ENCODE results near the gene NPDC1. TPM values are rescaled to one million over a fixed set of nuclear protein-coding genes. Genes with fewer than 3 reads are reported as not detected.
A peak's percentile ranks its signal among the peaks of the same experiment; 100 is the strongest.

The NPDC1 gene
- polyA plus RNA-seq, 2 of the 4 experiments (the other 2 are of a cell fraction): 12.7 to 40.6 TPM

DNA sequence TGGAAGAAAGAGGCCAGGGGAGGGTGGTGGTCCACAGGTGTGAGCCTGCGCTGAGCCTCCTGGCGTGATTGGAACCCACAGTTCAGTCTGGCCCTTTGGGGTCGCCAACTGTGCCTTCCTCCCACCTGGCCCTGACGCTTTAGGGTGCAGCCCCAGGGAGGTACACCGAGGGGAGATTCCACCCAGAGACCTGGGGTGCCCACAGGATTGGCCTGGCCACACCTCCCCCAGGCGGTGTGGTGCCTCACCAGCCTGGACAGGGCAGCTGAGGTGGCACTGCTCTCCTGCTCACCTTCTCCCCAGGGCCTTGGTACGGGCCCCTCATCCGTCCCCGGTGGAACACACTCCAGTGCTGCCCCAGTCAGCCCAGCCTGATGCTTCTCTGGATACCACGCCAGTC is 48.6 kb downstream of the NPDC1 start:
- WGBS (ENCODE audit: missing lambda C conversion rate): 83% methylated on average over 10 of the region's 10 CpGs
- ATAC-seq: peak in 1 of 2 experiments; percentile 9; a peak in 3 of 6 replicates
- H3K27ac ChIP-seq: peak overlapping the region; percentile 59 to 84; a peak in 5 of 6 replicates
- H3K4me2 ChIP-seq: peak overlapping the region; percentile 86
- FAIRE-seq: no peak
- ChIA-PET POLR2A (interaction anchor here (1.2 kb wide), 1 partner anchor 32 kb away, joined by 4 read pairs; no protein-coding TSS in a partner anchor), CTCF (interaction anchor here (0.8 to 6.6 kb wide), 5 partner anchors 8 to 66 kb away, joined by 3 to 34 read pairs (median 5); partner anchors contain the start of genes ABCA2 and NPDC1)
- no peak for DNase-seq (ENCODE audit: low read depth in 1 of 2, low spot score in 1 of 2)
- H3K9me3 ChIP-seq: no peaks in the 10 kb centered on the region
- H3K4me3 ChIP-seq: no peak overlapping the region
- H3K4me1 ChIP-seq: peaks cover 50% of the 10 kb centered on the region
- TF ChIP-seq, protein P1, sequence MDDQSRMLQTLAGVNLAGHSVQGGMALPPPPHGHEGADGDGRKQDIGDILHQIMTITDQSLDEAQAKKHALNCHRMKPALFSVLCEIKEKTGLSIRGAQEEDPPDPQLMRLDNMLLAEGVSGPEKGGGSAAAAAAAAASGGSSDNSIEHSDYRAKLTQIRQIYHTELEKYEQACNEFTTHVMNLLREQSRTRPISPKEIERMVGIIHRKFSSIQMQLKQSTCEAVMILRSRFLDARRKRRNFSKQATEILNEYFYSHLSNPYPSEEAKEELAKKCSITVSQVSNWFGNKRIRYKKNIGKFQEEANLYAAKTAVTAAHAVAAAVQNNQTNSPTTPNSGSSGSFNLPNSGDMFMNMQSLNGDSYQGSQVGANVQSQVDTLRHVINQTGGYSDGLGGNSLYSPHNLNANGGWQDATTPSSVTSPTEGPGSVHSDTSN (IDR thresholded peaks at IDR 0.05): peak; percentile 59; the same call in 1 of the 2 replicates
- no peak for TF ChIP-seq SMC3 (IDR thresholded peaks at IDR 0.05)

DNA sequence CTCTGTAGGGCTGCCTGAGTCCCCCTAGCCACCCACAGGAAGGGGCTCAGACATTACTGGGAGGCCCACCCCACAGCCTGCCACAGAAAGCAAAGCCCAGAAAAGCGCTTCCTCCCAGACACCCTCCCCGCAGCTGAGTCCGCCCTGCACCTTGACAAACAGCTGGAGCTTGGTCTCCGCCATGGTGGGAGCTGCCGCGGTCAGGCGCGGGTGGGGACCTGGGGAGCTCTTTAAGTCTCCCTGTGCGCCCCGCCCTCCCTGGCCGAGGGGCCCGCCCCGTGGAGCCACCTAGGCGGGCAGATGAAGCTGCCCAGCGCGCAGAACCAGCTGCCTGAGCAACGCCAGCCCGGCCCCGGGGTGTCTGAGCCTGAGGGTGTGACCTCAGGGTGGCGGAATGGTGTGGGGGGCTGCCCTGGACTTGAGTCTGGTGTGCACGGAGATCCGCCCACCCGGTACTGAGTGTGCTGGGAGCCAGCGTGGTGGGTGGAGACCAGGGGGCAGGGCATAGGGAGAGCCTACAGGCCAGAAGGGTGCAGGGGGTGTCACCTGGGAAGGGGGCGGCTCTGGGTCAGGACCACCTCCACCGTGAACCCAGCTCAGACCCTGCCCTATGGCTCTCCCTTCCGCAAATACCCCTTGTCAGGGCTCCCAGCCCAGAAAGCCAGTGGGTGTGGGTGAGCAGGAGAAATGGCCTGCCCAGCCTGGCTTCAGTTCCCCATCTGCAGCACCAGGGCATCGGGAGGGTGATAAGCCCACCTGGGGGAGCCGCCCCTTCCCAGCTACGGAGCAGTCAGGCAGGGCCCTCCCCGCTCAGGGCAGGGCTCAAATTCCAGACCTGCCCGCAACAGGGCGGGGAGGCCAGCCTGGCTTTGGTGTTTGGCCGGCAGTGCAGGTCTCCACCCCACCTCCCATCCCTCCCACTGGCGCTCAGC is 49.4 kb downstream of the NPDC1 start, which contains the start of gene CLIC3:
Gene CLIC3, minus strand, starts transcription at position 208 of the 932 bp plus-strand sequence. Its CDS starts 25 bp downstream, at position 183.
- Histone ChIP-seq H3K4me1 (peaks cover 47% of the 10 kb centered on the region), H3K27ac (peak within 1 kb of the TSS; percentile 59 to 84), H3K4me2 (peak within 1 kb of the TSS; percentile 86), H3K4me3 (peak within 1 kb of the TSS; percentile 30), H3K9me3 (no peaks in the 10 kb centered on the region)
- DNase-seq (ENCODE audit: low read depth in 1 of 2, low spot score in 1 of 2) (peak; percentile 51 to 54), FAIRE-seq (no peak), ATAC-seq (peak; percentile 26 to 56)
- TF ChIP-seq BHLHE40 (IDR thresholded peaks at IDR 0.05; ENCODE audit: low read depth, low read length) (no peak), JUN (IDR thresholded peaks at IDR 0.05) (peak in 1 of 2 experiments; percentile 44; a peak in 1 of 5 replicates), POLR2A (IDR thresholded peaks at IDR 0.05; ENCODE audit: low read length) (peak; percentile 13; the same call in 1 of the 2 replicates), KDM5A (IDR thresholded peaks at IDR 0.05) (no peak), MAZ (IDR thresholded peaks at IDR 0.05; ENCODE audit: borderline replicate concordance, low read depth, low read length) (no peak)
- TF ChIP-seq, protein P1 (IDR thresholded peaks at IDR 0.05): peak; percentile 57
- TF ChIP-seq, protein P2, sequence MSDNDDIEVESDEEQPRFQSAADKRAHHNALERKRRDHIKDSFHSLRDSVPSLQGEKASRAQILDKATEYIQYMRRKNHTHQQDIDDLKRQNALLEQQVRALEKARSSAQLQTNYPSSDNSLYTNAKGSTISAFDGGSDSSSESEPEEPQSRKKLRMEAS (IDR thresholded peaks at IDR 0.05): 0 out of 2 replicates have a peak, but pooled peaks have one; percentile 12
- CTCF ChIA-PET: interaction anchor here (0.5 to 6.6 kb wide), 10 partner anchors 9 to 154 kb away, joined by 3 to 34 read pairs (median 5); partner anchors contain the start of genes ABCA2, AJM1 and NPDC1
- WGBS (ENCODE audit: missing lambda C conversion rate): 12% methylated on average over 20 of the region's 35 CpGs
- POLR2A ChIA-PET: interaction anchor here (0.7 to 1.7 kb wide), 7 partner anchors 19 to 149 kb away, joined by 3 to 6 read pairs (median 4); partner anchors contain the start of gene TRAF2

DNA sequence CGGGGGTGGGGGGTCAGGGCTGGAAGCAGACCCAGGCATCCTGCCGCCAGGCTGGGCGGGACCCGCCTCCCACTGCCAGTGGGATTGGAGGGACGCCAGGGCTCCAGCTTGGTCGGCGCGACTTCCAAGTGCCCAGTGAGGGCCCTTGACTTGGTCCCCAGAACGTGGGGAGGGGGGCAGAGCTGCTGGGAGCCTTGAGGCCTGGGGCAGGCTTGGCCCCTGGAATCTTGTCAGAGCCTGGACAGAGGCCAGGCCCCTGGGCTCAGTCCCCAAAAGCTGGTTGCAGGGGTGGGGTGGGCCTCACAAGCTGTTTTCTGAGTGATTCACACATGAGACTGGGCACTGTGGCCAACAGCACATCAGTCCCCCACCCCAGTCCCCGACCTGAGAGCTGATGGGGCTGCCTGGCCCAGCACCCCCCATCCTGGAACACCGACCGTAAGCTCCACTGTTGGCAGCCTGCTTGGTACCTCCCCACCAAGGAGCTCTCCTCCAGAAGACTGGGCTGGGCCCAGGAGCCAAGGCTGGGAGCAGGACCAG is 50.1 kb downstream of the NPDC1 start:
- peaks cover 3% of the 10 kb centered on the region; the same call in 1 of the 3 replicates for H3K9me3 ChIP-seq
- 10% methylated on average over 2 of the region's 12 CpGs for WGBS (ENCODE audit: missing lambda C conversion rate)
- DNase-seq (ENCODE audit: low read depth in 1 of 2, low spot score in 1 of 2): no peak
- H3K27ac ChIP-seq: peak overlapping the region; percentile 59 to 84
- ChIA-PET POLR2A (interaction anchor here (0.8 to 1.7 kb wide), 5 partner anchors 18 to 148 kb away, joined by 3 to 6 read pairs (median 4); no protein-coding TSS in a partner anchor), CTCF (interaction anchor here (0.5 to 6.6 kb wide), 9 partner anchors 9 to 153 kb away, joined by 3 to 34 read pairs (median 5); partner anchors contain the start of genes ABCA2, AJM1 and NPDC1)
- peak overlapping the region; percentile 86 for H3K4me2 ChIP-seq
- H3K4me3 ChIP-seq: peak overlapping the region; percentile 30
- TF ChIP-seq SMC3 (IDR thresholded peaks at IDR 0.05) (no peak), MYC (IDR thresholded peaks at IDR 0.05; ENCODE audit: borderline replicate concordance, low read length) (no peak), FOSB (CRISPR knock-in tag; IDR thresholded peaks at IDR 0.05) (no peak), TP53 (CRISPR knock-in tag; IDR thresholded peaks at IDR 0.05) (no peak)
- TF ChIP-seq, protein P1 (IDR thresholded peaks at IDR 0.05): peak; percentile 21
- TF ChIP-seq, protein P3, sequence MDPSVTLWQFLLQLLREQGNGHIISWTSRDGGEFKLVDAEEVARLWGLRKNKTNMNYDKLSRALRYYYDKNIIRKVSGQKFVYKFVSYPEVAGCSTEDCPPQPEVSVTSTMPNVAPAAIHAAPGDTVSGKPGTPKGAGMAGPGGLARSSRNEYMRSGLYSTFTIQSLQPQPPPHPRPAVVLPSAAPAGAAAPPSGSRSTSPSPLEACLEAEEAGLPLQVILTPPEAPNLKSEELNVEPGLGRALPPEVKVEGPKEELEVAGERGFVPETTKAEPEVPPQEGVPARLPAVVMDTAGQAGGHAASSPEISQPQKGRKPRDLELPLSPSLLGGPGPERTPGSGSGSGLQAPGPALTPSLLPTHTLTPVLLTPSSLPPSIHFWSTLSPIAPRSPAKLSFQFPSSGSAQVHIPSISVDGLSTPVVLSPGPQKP (IDR thresholded peaks at IDR 0.05; ENCODE audit: low read depth, low read length): no peak
- peaks cover 53% of the 10 kb centered on the region for H3K4me1 ChIP-seq
- no peak for FAIRE-seq
- ATAC-seq: peak in 1 of 2 experiments; percentile 14; a peak in 3 of 6 replicates
